Right cardiac atrium (tissue), 5 donors: ENCODE data around the gene BNIP1. TPM values are rescaled to one million over a fixed set of nuclear protein-coding genes. Genes with fewer than 3 reads are reported as not detected.
"Not testable (repeated sequence)": the region's sequence is repeated elsewhere in the genome, so short reads cannot be mapped to it uniquely, and the experiment has no call there.

Experiments used
- ATAC-seq, 2 donors: fragments of 200-7000 bp; cut with Tn5 transposase; one replicate each; pipeline versions ENCODE4 v1.8.0 to v1.9.1; 2020; ENCODE audit warnings: moderate library complexity in 2 of 2, mild to moderate bottlenecking in 1 of 2
- DNase-seq, 3 donors: peaks; one replicate each; pipeline ENCODE4 v3.0.0-alpha.2; 2020
- H3K27ac ChIP-seq: one replicate; pipeline ENCODE4 v1.5.1; 2013; ENCODE audit warnings: mild to moderate bottlenecking, low read length, control low read depth, moderate library complexity
- H3K27me3 ChIP-seq: one replicate; pipeline ENCODE4 v1.6.1; 2013; ENCODE audit not compliant: control insufficient read depth, insufficient read depth
- H3K4me1 ChIP-seq: one replicate; pipeline ENCODE4 v1.6.1; 2013; ENCODE audit warnings: low read length; ENCODE audit not compliant: control insufficient read depth, insufficient read depth
- H3K4me3 ChIP-seq: one replicate; pipeline ENCODE4 v1.5.1; 2013; ENCODE audit warnings: low read length, control low read depth
- H3K9me3 ChIP-seq: one replicate; pipeline ENCODE4 v1.6.1; 2013; ENCODE audit warnings: low read length; ENCODE audit not compliant: control insufficient read depth
- WGBS: extraction: QIAGEN DNeasy Blood & Tissue Kit; methylation state at CpG from one replicate; pipeline ENCODE4 v1.1.7; 2013; 5-methylcytosine and 5-hydroxymethylcytosine counted together
- intact Hi-C, 4 donors: fragments of 100-400 bp; cut with DNase I; formaldehyde crosslinking; loops; one replicate each; pipeline versions ENCODE4 v1.11.0 to v1.14.0; 2022 to 2023
- long read RNA-seq, 4 donors: library from polyadenylated mRNA; unstranded; transcript quantifications; one replicate each; pipeline ENCODE4 v2.0.0, GENCODE V29; 2020 to 2021
- polyA plus RNA-seq: library from polyadenylated mRNA; stranded (reverse); fragments of 200-250 nt; gene quantifications from one replicate; pipeline ENCODE4 v1.2.3, GENCODE V29; 2013
- total RNA-seq, 4 donors: library from RNA; stranded (reverse); fragmentation: NEBNext Ultra II Directional; extraction: Animal tissue kit (Norgen Biotek cat#: 25700); gene quantifications; one replicate each; pipeline ENCODE4 v1.2.1, GENCODE V29; 2021
- donor health status: healthy with polysubstance abuse.
- donor health status: DM: no; HTN: yes; CAD: no.
- donor health status: DM: no; HTN: no; CAD: no.
- donor health status: DM: no; HTN: yes; CAD: no; lungs with severe emphysema.
- donor health status: DM: yes; HTN: yes; CAD: no.

Gene BNIP1
- total RNA-seq (10 to 100 TPM in 3 of 4 donors, 1 to 10 TPM in 1; 8.7 to 13.1 (median 11.0) TPM), polyA plus RNA-seq (12.1 TPM)
- long read RNA-seq, donor 1, transcript BNIP1-202 (6 exons, 1,184 nt): major isoform, 19 of 26 reads
- long read RNA-seq, donor 1, partial matches to known transcripts: 2 of 26 reads
- long read RNA-seq, donor 1, other reads (novel, unspliced or antisense): 2 of 26 reads
- long read RNA-seq, donor 2, transcript BNIP1-202 (6 exons, 1,184 nt): major isoform, 7 of 9 reads
- long read RNA-seq, donor 2, partial matches to known transcripts: 1 of 9 reads
- long read RNA-seq, donor 2, other reads (novel, unspliced or antisense): 0 of 9 reads
- long read RNA-seq, donor 3, transcript BNIP1-202 (6 exons, 1,184 nt): major isoform, 31 of 37 reads
- long read RNA-seq, donor 3, partial matches to known transcripts: 1 of 37 reads
- long read RNA-seq, donor 3, other reads (novel, unspliced or antisense): 1 of 37 reads
- long read RNA-seq, donor 4, transcript BNIP1-202 (6 exons, 1,184 nt): major isoform, 6 of 7 reads
- long read RNA-seq, donor 4, partial matches to known transcripts: 0 of 7 reads
- long read RNA-seq, donor 4, other reads (novel, unspliced or antisense): 1 of 7 reads

GRCh38 chr5:173144200-173145176, at the start of gene BNIP1:
Gene BNIP1, plus strand, starts transcription at chr5:173144531. Its CDS starts 15 bp downstream, at chr5:173144546.
- peak within 1 kb of the TSS; percentile 82 for H3K4me3 ChIP-seq
- intact Hi-C loops: no loop called here
- no peaks in the 10 kb centered on the region for H3K9me3 ChIP-seq
- H3K27me3 ChIP-seq: no peaks in the 10 kb centered on the region
- DNase-seq (peak; percentile 96 to 98 (median 98)), ATAC-seq (peak; percentile 91 to 93)
- under 1% methylated on average over 48 of the region's 48 CpGs for WGBS
- peak within 1 kb of the TSS; percentile 72 for H3K27ac ChIP-seq
- no peaks in the 10 kb centered on the region for H3K4me1 ChIP-seq

GRCh38 chr5:173098787-173099186, 45.5 kb upstream of the BNIP1 start:
- no peak for ATAC-seq
- DNase-seq: no peak
- no peak overlapping the region for H3K4me3 ChIP-seq
- no peak overlapping the region for H3K27ac ChIP-seq
- H3K9me3 ChIP-seq: no peaks in the 10 kb centered on the region
- no peaks in the 10 kb centered on the region for H3K27me3 ChIP-seq
- intact Hi-C loops: no loop called here
- H3K4me1 ChIP-seq: peaks cover 4% of the 10 kb centered on the region

- Histone ChIP-seq H3K9me3 (no peaks in the 10 kb centered on the region), H3K27me3 (no peaks in the 10 kb centered on the region), H3K27ac (no peak overlapping the region), H3K4me1 (peaks cover 4% of the 10 kb centered on the region), H3K4me3 (no peak overlapping the region)
- ATAC-seq (no peak), DNase-seq (no peak)
- intact Hi-C loops: no loop called here
- 90% methylated on average over 1 of the region's 1 CpG for WGBS
Observed at GRCh38 chr5:173099461-173099860, 44.9 kb upstream of the BNIP1 start.

GRCh38 chr5:173101245-173101644, 43.1 kb upstream of the BNIP1 start:
- intact Hi-C loops: no loop called here
- Histone ChIP-seq H3K4me1 (peaks cover 4% of the 10 kb centered on the region), H3K9me3 (no peaks in the 10 kb centered on the region), H3K27ac (no peak overlapping the region), H3K4me3 (no peak overlapping the region), H3K27me3 (no peaks in the 10 kb centered on the region)
- DNase-seq: no peak
- ATAC-seq: no peak
- WGBS: 96% methylated on average over 2 of the region's 2 CpGs

GRCh38 chr5:173103411-173103810, 40.9 kb upstream of the BNIP1 start:
- Histone ChIP-seq H3K27ac (no peak overlapping the region), H3K4me3 (no peak overlapping the region), H3K4me1 (peaks cover 4% of the 10 kb centered on the region), H3K9me3 (no peaks in the 10 kb centered on the region), H3K27me3 (no peaks in the 10 kb centered on the region)
- DNase-seq (no peak), ATAC-seq (no peak)
- whole genome bisulfite sequencing: 68% methylated on average over 1 of the region's 1 CpG
- intact Hi-C loops: no loop called here

GRCh38 chr5:173108914-173109313, 35.4 kb upstream of the BNIP1 start:
- Histone ChIP-seq H3K9me3 (no peaks in the 10 kb centered on the region), H3K27me3 (no peaks in the 10 kb centered on the region), H3K4me3 (no peak overlapping the region), H3K4me1 (no peaks in the 10 kb centered on the region), H3K27ac (no peak overlapping the region)
- DNase-seq: no peak
- no peak for ATAC-seq
- WGBS: 63% methylated on average over 3 of the region's 3 CpGs
- intact Hi-C loops: no loop called here

- 95% methylated on average over 1 of the region's 1 CpG for WGBS
Observed at GRCh38 chr5:173114536-173114935, 29.8 kb upstream of the BNIP1 start.

GRCh38 chr5:173119719-173120118, 24.6 kb upstream of the BNIP1 start:
- ATAC-seq: no peak
- no peaks in the 10 kb centered on the region for H3K27me3 ChIP-seq
- H3K27ac ChIP-seq: no peak overlapping the region
- H3K9me3 ChIP-seq: no peaks in the 10 kb centered on the region
- no peaks in the 10 kb centered on the region for H3K4me1 ChIP-seq
- H3K4me3 ChIP-seq: no peak overlapping the region
- intact Hi-C loops: no loop called here
- WGBS: 98% methylated on average over 1 of the region's 1 CpG
- no peak for DNase-seq

More at GRCh38 chr5:173114536-173114935, 29.8 kb upstream of the BNIP1 start:
- Histone ChIP-seq H3K9me3 (no peaks in the 10 kb centered on the region), H3K27ac (no peak overlapping the region), H3K4me1 (no peaks in the 10 kb centered on the region), H3K4me3 (no peak overlapping the region), H3K27me3 (no peaks in the 10 kb centered on the region)
- intact Hi-C loops: no loop called here
- ATAC-seq: no peak
- DNase-seq: no peak

- no peak overlapping the region for H3K27ac ChIP-seq
Observed at GRCh38 chr5:173123416-173123815, 20.9 kb upstream of the BNIP1 start.

GRCh38 chr5:173132166-173132565, 12.2 kb upstream of the BNIP1 start:
- not testable (repeated sequence) for ATAC-seq, H3K9me3 ChIP-seq, H3K4me3 ChIP-seq, DNase-seq, H3K4me1 ChIP-seq, H3K27ac ChIP-seq, H3K27me3 ChIP-seq
- intact Hi-C loops: loop anchor here in 1 of 4 donors (10.0 kb wide), 1 partner anchor 147 kb away; the partner anchor contains the start of gene ATP6V0E1
- WGBS: 92% methylated on average over 6 of the region's 6 CpGs

More at GRCh38 chr5:173123416-173123815, 20.9 kb upstream of the BNIP1 start:
- DNase-seq (no peak), ATAC-seq (no peak)
- Histone ChIP-seq H3K4me3 (no peak overlapping the region), H3K9me3 (no peaks in the 10 kb centered on the region), H3K27me3 (no peaks in the 10 kb centered on the region), H3K4me1 (no peaks in the 10 kb centered on the region)
- WGBS: 77% methylated on average over 3 of the region's 3 CpGs
- intact Hi-C loops: no loop called here
